Fibroblast of pulmonary artery (primary cell): Measurements from ENCODE around the gene MORC4.

ENCODE experiments used
- DNase-seq: peaks from one replicate; pipeline ENCODE4 v3.0.0-alpha.2; 2010; ENCODE audit warnings: low read depth
- H3K4me3 ChIP-seq: replicated peaks from 2 replicates; pipeline ENCODE4 v1.5.1; 2011; ENCODE audit warnings: low read depth, mild to moderate bottlenecking, control low read depth, low read length, moderate library complexity
- TF ChIP-seq, protein P1 (sequence below): IDR thresholded peaks from 2 replicates; pipeline ENCODE4 v1.5.1; 2011; ENCODE audit warnings: mild to moderate bottlenecking, control low read depth, low read length, inconsistent platforms; ENCODE audit errors: missing control alignments

The MORC4 gene

GRCh38 chrX:106903856-106904528, 96.0 kb downstream of the MORC4 start:
- DNase-seq: no peak
- TF ChIP-seq, protein P1, sequence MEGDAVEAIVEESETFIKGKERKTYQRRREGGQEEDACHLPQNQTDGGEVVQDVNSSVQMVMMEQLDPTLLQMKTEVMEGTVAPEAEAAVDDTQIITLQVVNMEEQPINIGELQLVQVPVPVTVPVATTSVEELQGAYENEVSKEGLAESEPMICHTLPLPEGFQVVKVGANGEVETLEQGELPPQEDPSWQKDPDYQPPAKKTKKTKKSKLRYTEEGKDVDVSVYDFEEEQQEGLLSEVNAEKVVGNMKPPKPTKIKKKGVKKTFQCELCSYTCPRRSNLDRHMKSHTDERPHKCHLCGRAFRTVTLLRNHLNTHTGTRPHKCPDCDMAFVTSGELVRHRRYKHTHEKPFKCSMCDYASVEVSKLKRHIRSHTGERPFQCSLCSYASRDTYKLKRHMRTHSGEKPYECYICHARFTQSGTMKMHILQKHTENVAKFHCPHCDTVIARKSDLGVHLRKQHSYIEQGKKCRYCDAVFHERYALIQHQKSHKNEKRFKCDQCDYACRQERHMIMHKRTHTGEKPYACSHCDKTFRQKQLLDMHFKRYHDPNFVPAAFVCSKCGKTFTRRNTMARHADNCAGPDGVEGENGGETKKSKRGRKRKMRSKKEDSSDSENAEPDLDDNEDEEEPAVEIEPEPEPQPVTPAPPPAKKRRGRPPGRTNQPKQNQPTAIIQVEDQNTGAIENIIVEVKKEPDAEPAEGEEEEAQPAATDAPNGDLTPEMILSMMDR: no peak
- no peak overlapping the region for H3K4me3 ChIP-seq

GRCh38 chrX:106903291-106903824, 96.7 kb downstream of the MORC4 start, which contains the start of gene RIPPLY1:
RIPPLY1 (minus strand) TSS chrX:106903341; CDS start chrX:106903287, 54 bp downstream.
- TF ChIP-seq, protein P1: no peak
- DNase-seq: no peak
- no peak within 1 kb of the TSS for H3K4me3 ChIP-seq

DNA sequence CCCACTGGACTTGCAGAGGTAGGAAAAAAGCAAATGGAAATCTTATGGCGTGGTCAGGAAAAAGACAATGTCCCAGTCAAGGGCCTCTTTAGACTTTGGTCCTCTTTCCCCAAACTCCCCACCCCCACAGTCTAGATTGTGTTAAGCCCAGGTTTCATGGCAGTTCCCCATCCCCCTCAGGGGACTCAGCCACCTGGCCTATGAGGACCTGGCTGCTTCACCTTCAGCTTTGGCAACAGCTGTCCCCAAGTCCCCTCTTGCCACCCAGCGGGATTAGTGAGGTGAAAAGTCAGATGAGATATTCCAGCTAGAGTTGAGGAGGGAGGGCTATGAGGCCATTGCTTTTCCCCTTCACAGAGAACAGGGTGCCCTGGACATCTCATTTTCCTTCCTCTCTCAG, 97.3 kb downstream of the MORC4 start:
- TF ChIP-seq, protein P1: no peak
- no peak for DNase-seq

GRCh38 chrX:106901781-106902219, 98.2 kb downstream of the MORC4 start:
- H3K4me3 ChIP-seq: no peak overlapping the region
- no peak for DNase-seq
- TF ChIP-seq, protein P1: no peak

More for the DNA sequence above, 97.3 kb downstream of the MORC4 start:
- H3K4me3 ChIP-seq: no peak overlapping the region

DNA sequence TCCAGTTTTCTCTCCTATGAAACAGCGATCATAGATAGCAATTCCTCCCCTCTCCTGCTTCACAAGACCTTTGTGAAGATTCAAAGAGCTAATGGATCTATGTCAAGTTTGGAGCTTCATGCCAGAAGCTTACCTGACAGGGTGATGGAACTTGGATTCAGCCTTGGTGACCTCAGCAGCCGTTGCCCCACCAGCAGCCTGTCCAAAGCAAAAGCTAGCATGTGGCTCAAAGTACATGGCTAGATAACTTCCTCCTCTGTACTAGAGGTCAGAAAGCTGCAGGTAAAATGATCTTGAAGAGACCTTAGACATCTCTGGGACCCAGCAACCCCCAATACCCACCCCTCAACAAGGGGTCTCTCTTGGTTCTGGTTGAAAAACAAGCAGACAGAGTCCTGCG, 98.7 kb downstream of the MORC4 start:
- TF ChIP-seq, protein P1: no peak
- H3K4me3 ChIP-seq: no peak overlapping the region
- DNase-seq: no peak

DNA sequence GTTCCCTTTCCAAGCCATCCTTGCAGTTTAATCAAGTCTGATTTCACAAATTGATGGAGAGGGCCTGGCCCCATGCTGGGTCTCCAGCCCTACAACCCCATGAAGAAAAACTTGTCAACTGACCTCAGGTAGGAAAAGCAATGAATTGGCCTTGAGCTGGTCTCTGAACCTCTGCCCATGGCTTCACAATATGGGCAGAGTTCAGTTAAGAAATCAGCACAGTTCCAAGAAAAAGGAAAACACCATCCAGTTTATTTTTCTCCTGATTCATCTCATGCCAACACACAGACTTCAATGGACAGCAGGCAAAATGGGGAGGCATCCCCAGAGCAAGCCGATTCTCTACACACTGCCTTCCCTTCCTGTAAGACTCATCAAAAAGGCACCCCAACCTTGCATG, 100.2 kb downstream of the MORC4 start:
- TF ChIP-seq, protein P1: no peak
- DNase-seq: no peak
- H3K4me3 ChIP-seq: no peak overlapping the region

GRCh38 chrX:106899276-106899675, 100.7 kb downstream of the MORC4 start:
- H3K4me3 ChIP-seq: no peak overlapping the region
- TF ChIP-seq, protein P1: no peak
- no peak for DNase-seq
